Body of pancreas (tissue), 4 donors: ENCODE results near the gene GNAI1.

Experiments used
- CTCF ChIP-seq, 7 experiments: fragments of 450-650 bp in 4 of 7; fragments of 200-600 bp in 3 of 7; sonication (generic) in 3 of 7; IDR thresholded peaks; one replicate each; pipeline ENCODE4 v1.5.1; 2016 to 2019; ENCODE audit warnings: antibody characterized with exemption in 7 of 7
- POLR2A ChIP-seq, 3 donors: fragments of 450-650 bp; IDR thresholded peaks; one replicate each; pipeline ENCODE4 v1.6.1; 2016; ENCODE audit warnings: antibody characterized with exemption in 3 of 3, mild to moderate bottlenecking in 2 of 3

GRCh38 chr7:80155374-80155773 lies 20.7 kb downstream of the GNAI1 start:
- TF ChIP-seq CTCF (IDR thresholded peaks at IDR 0.05), result no peak
- TF ChIP-seq POLR2A (IDR thresholded peaks at IDR 0.05), result no peak
